ENCODE results near the gene HS6ST2.

The HS6ST2 gene

GRCh38 chrX:132924426-132924825 lies 34.0 kb downstream of the HS6ST2 start:
- H3K27ac ChIP-seq (ENCODE audit: poor library complexity, severe bottlenecking): no peak overlapping the region
- no peaks in the 10 kb centered on the region for H3K27me3 ChIP-seq (ENCODE audit: insufficient read depth, poor library complexity, severe bottlenecking)

GRCh38 chrX:132918523-132918922 lies 39.9 kb downstream of the HS6ST2 start:
- TF ChIP-seq CTCF (IDR thresholded peaks at IDR 0.05; ENCODE audit: poor library complexity, severe bottlenecking): no peak
- no peak for DNase-seq (ENCODE audit: low spot score)
- H3K4me3 ChIP-seq (ENCODE audit: severe bottlenecking): no peak overlapping the region
- no peaks in the 10 kb centered on the region for H3K9me3 ChIP-seq (ENCODE audit: severe bottlenecking)
- H3K36me3 ChIP-seq (ENCODE audit: low read depth): no peaks in the 10 kb centered on the region
- no peak overlapping the region for H3K27ac ChIP-seq (ENCODE audit: poor library complexity, severe bottlenecking)
- no peaks in the 10 kb centered on the region for H3K4me1 ChIP-seq (ENCODE audit: insufficient read depth, poor library complexity, severe bottlenecking)
- ATAC-seq (ENCODE audit: low read depth): no peak
- no peaks in the 10 kb centered on the region for H3K27me3 ChIP-seq (ENCODE audit: insufficient read depth, poor library complexity, severe bottlenecking)

More at GRCh38 chrX:132924426-132924825, 34.0 kb downstream of the HS6ST2 start:
- TF ChIP-seq CTCF (IDR thresholded peaks at IDR 0.05; ENCODE audit: poor library complexity, severe bottlenecking): no peak
- Histone ChIP-seq H3K4me3 (ENCODE audit: severe bottlenecking) (no peak overlapping the region), H3K36me3 (ENCODE audit: low read depth) (no peaks in the 10 kb centered on the region), H3K9me3 (ENCODE audit: severe bottlenecking) (no peaks in the 10 kb centered on the region), H3K4me1 (ENCODE audit: insufficient read depth, poor library complexity, severe bottlenecking) (no peaks in the 10 kb centered on the region)
- no peak for DNase-seq (ENCODE audit: low spot score)
- ATAC-seq (ENCODE audit: low read depth): no peak

- H3K27me3 ChIP-seq (ENCODE audit: insufficient read depth, poor library complexity, severe bottlenecking): no peaks in the 10 kb centered on the region
- DNase-seq (ENCODE audit: low spot score): no peak
- no peak for TF ChIP-seq CTCF (IDR thresholded peaks at IDR 0.05; ENCODE audit: poor library complexity, severe bottlenecking)
- H3K4me1 ChIP-seq (ENCODE audit: insufficient read depth, poor library complexity, severe bottlenecking): no peaks in the 10 kb centered on the region
- H3K9me3 ChIP-seq (ENCODE audit: severe bottlenecking): no peaks in the 10 kb centered on the region
- H3K27ac ChIP-seq (ENCODE audit: poor library complexity, severe bottlenecking): no peak overlapping the region
- no peaks in the 10 kb centered on the region for H3K36me3 ChIP-seq (ENCODE audit: low read depth)
- ATAC-seq (ENCODE audit: low read depth): no peak
- H3K4me3 ChIP-seq (ENCODE audit: severe bottlenecking): no peak overlapping the region
These were observed 42.1 kb downstream of the HS6ST2 start for GRCh38 chrX:132916349-132916748.

- Histone ChIP-seq H3K27me3 (ENCODE audit: insufficient read depth, poor library complexity, severe bottlenecking) (no peaks in the 10 kb centered on the region), H3K36me3 (ENCODE audit: low read depth) (no peaks in the 10 kb centered on the region), H3K27ac (ENCODE audit: poor library complexity, severe bottlenecking) (no peak overlapping the region), H3K4me3 (ENCODE audit: severe bottlenecking) (no peak overlapping the region), H3K4me1 (ENCODE audit: insufficient read depth, poor library complexity, severe bottlenecking) (peaks cover 10% of the 10 kb centered on the region), H3K9me3 (ENCODE audit: severe bottlenecking) (no peaks in the 10 kb centered on the region)
- DNase-seq (ENCODE audit: low spot score): no peak
- ATAC-seq (ENCODE audit: low read depth): peak; percentile 84
- TF ChIP-seq CTCF (IDR thresholded peaks at IDR 0.05; ENCODE audit: poor library complexity, severe bottlenecking): no peak
These were observed 48.8 kb downstream of the HS6ST2 start for GRCh38 chrX:132909643-132910042.

- Histone ChIP-seq H3K9me3 (ENCODE audit: severe bottlenecking) (no peaks in the 10 kb centered on the region), H3K4me3 (ENCODE audit: severe bottlenecking) (no peak overlapping the region), H3K36me3 (ENCODE audit: low read depth) (no peaks in the 10 kb centered on the region), H3K4me1 (ENCODE audit: insufficient read depth, poor library complexity, severe bottlenecking) (peaks cover 10% of the 10 kb centered on the region), H3K27me3 (ENCODE audit: insufficient read depth, poor library complexity, severe bottlenecking) (no peaks in the 10 kb centered on the region), H3K27ac (ENCODE audit: poor library complexity, severe bottlenecking) (no peak overlapping the region)
- no peak for DNase-seq (ENCODE audit: low spot score)
- ATAC-seq (ENCODE audit: low read depth): no peak
- TF ChIP-seq CTCF (IDR thresholded peaks at IDR 0.05; ENCODE audit: poor library complexity, severe bottlenecking): no peak
These were observed 49.5 kb downstream of the HS6ST2 start for GRCh38 chrX:132908891-132909290.

All from RWPE2 (cell line).